NCI-H1694 (cell line): Measurements from ENCODE around the gene TGFB1.
A peak's percentile ranks its signal among the peaks of the same experiment; 100 is the strongest.
"Not testable (repeated sequence)": the region's sequence is repeated elsewhere in the genome, so short reads cannot be mapped to it uniquely, and the experiment has no call there.

Experiments used
- DNase-seq: peaks from one replicate; lab custom pipeline; 2025; lab: John Stamatoyannopoulos, UW

TGFB1 gene

GRCh38 chr19:41353466-41354342 is at the start of gene TGFB1:
Gene TGFB1, minus strand, starts transcription at chr19:41353922. Its CDS starts 878 bp downstream, at chr19:41353044.
- peak; percentile 5 for DNase-seq

GRCh38 chr19:41402010-41402409 is 48.3 kb upstream of the TGFB1 start:
- no peak for DNase-seq

- DNase-seq, result no peak
These were observed 47.8 kb upstream of the TGFB1 start for GRCh38 chr19:41401483-41401882.

GRCh38 chr19:41399525-41399924 is 45.8 kb upstream of the TGFB1 start:
- no peak for DNase-seq

GRCh38 chr19:41399091-41399490 is 45.4 kb upstream of the TGFB1 start:
- no peak for DNase-seq

- DNase-seq, result no peak
These were observed 44.9 kb upstream of the TGFB1 start for GRCh38 chr19:41398598-41398997.

- no peak for DNase-seq
These were observed 44.3 kb upstream of the TGFB1 start for GRCh38 chr19:41398050-41398418.

- DNase-seq, result peak; percentile 100
These were observed 43.6 kb upstream of the TGFB1 start, which contains the start of the genes BCKDHA and EXOSC5 for GRCh38 chr19:41397086-41398049. Gene BCKDHA, plus strand, starts transcription at chr19:41397818. Its CDS starts 10 bp downstream, at chr19:41397828. Gene EXOSC5, minus strand, starts transcription at chr19:41397359. Its CDS starts 31 bp downstream, at chr19:41397328.

GRCh38 chr19:41395355-41395754 is 41.6 kb upstream of the TGFB1 start:
- no peak for DNase-seq

- DNase-seq, result no peak
These were observed 39.1 kb upstream of the TGFB1 start for GRCh38 chr19:41392775-41393174.

GRCh38 chr19:41391618-41392017 is 37.9 kb upstream of the TGFB1 start:
- DNase-seq, result no peak

GRCh38 chr19:41386442-41386841 is 32.7 kb upstream of the TGFB1 start:
- DNase-seq, result no peak

GRCh38 chr19:41384351-41384750 is 30.6 kb upstream of the TGFB1 start:
- no peak for DNase-seq

GRCh38 chr19:41381536-41381935 is 27.8 kb upstream of the TGFB1 start:
- not testable (repeated sequence) for DNase-seq

GRCh38 chr19:41377977-41378709 is 24.4 kb upstream of the TGFB1 start:
- DNase-seq, result no peak

GRCh38 chr19:41376998-41377365 is 23.3 kb upstream of the TGFB1 start:
- DNase-seq, result no peak

- no peak for DNase-seq
These were observed 22.7 kb upstream of the TGFB1 start, which contains the start of gene TMEM91 for GRCh38 chr19:41376241-41376997. Gene TMEM91, plus strand, starts transcription at chr19:41376533. Its CDS starts 1,777 bp downstream, at chr19:41378310.

- DNase-seq, result peak; percentile 94
These were observed 20.3 kb upstream of the TGFB1 start for GRCh38 chr19:41373993-41374392.

- no peak for DNase-seq
These were observed 18.8 kb upstream of the TGFB1 start for GRCh38 chr19:41372501-41372900.

- no peak for DNase-seq
These were observed 17.8 kb upstream of the TGFB1 start for GRCh38 chr19:41371541-41371940.

GRCh38 chr19:41371119-41371518 is 17.4 kb upstream of the TGFB1 start:
- DNase-seq, result not testable (repeated sequence)
